ENCODE measurements around the gene CPS1. TPM values are rescaled to one million over a fixed set of nuclear protein-coding genes. Genes with fewer than 3 reads are reported as not detected.
A peak's percentile ranks its signal among the peaks of the same experiment; 100 is the strongest.

CPS1 gene
- total RNA-seq, 6 experiments from 2014 or later = 1,066 to 2,150 (median 1,343) TPM

- TF ChIP-seq CTCF (IDR thresholded peaks at IDR 0.05) (no peak), POLR2A (IDR thresholded peaks at IDR 0.05) (peak; percentile 18)
- H3K27me3 ChIP-seq = no peaks in the 10 kb centered on the region
- H3K27ac ChIP-seq = peak overlapping the region; percentile 35 to 98 (median 91)
- peaks cover 0 to 27% (median 0%) of the 10 kb centered on the region in 4 donors for H3K36me3 ChIP-seq
- H3K9me3 ChIP-seq = no peaks in the 10 kb centered on the region
- peak; percentile 38 to 72 (median 67) for DNase-seq
- intact Hi-C loops (cut with DNase I) = no loop called here
- peak overlapping the region in 2 of 3 donors; percentile 55 to 67 for H3K4me3 ChIP-seq
- 16% methylated on average over 5 of the region's 5 CpGs for WGBS (ENCODE audit: insufficient coverage, low coverage, low lambda C conversion rate, missing lambda C conversion rate)
- peak; percentile 41 to 59 (median 51) for ATAC-seq
- peaks cover 0 to 26% (median 1%) of the 10 kb centered on the region in 4 donors for H3K4me1 ChIP-seq
Measured at GRCh38 chr2:210561475-210561874, 5.1 kb downstream of the CPS1 start.

GRCh38 chr2:210562091-210562490, 5.7 kb downstream of the CPS1 start:
- no peaks in the 10 kb centered on the region for H3K9me3 ChIP-seq
- H3K27me3 ChIP-seq = no peaks in the 10 kb centered on the region
- H3K27ac ChIP-seq = peak overlapping the region in 2 of 3 donors; percentile 91 to 98
- 3% methylated on average over 1 of the region's 1 CpG for WGBS (ENCODE audit: insufficient coverage, low coverage, low lambda C conversion rate, missing lambda C conversion rate)
- H3K36me3 ChIP-seq = peaks cover 0 to 29% (median 0%) of the 10 kb centered on the region in 4 donors
- H3K4me1 ChIP-seq = peaks cover 0 to 32% (median 5%) of the 10 kb centered on the region in 4 donors
- peak overlapping the region in 2 of 3 donors; percentile 55 to 67 for H3K4me3 ChIP-seq
- ATAC-seq (peak; percentile 17 to 63 (median 36)), DNase-seq (no peak)
- intact Hi-C loops (cut with DNase I) = no loop called here
- no peak for TF ChIP-seq CTCF (IDR thresholded peaks at IDR 0.05)
- no peak for TF ChIP-seq POLR2A (IDR thresholded peaks at IDR 0.05)

GRCh38 chr2:210562502-210563080, 6.2 kb downstream of the CPS1 start:
- WGBS (ENCODE audit: insufficient coverage, low coverage, low lambda C conversion rate, missing lambda C conversion rate) = 31% methylated on average over 4 of the region's 4 CpGs
- H3K27ac ChIP-seq = peak overlapping the region; percentile 49 to 98 (median 91)

GRCh38 chr2:210567279-210567678, 10.9 kb downstream of the CPS1 start:
- H3K4me3 ChIP-seq = no peak overlapping the region
- H3K4me1 ChIP-seq = peaks cover 0 to 70% (median 21%) of the 10 kb centered on the region in 4 donors
- TF ChIP-seq CTCF (IDR thresholded peaks at IDR 0.05) (no peak), POLR2A (IDR thresholded peaks at IDR 0.05) (no peak)
- no peaks in the 10 kb centered on the region for H3K27me3 ChIP-seq
- H3K9me3 ChIP-seq = no peaks in the 10 kb centered on the region
- no peak for DNase-seq
- H3K36me3 ChIP-seq = peaks cover 0 to 38% (median 0%) of the 10 kb centered on the region in 4 donors
- intact Hi-C loops (cut with DNase I) = no loop called here
- ATAC-seq = no peak
- peak overlapping the region in 1 of 3 donors; percentile 16 for H3K27ac ChIP-seq

More at GRCh38 chr2:210562502-210563080, 6.2 kb downstream of the CPS1 start:
- TF ChIP-seq CTCF (IDR thresholded peaks at IDR 0.05) = no peak
- no peak for TF ChIP-seq POLR2A (IDR thresholded peaks at IDR 0.05)
- Histone ChIP-seq H3K27me3 (no peaks in the 10 kb centered on the region), H3K4me1 (peaks cover 0 to 36% (median 7%) of the 10 kb centered on the region in 4 donors), H3K9me3 (no peaks in the 10 kb centered on the region), H3K4me3 (peak overlapping the region in 2 of 3 donors; percentile 55 to 67), H3K36me3 (peaks cover 0 to 34% (median 0%) of the 10 kb centered on the region in 4 donors)
- DNase-seq = no peak
- intact Hi-C loops (cut with DNase I) = no loop called here
- no peak for ATAC-seq
